ENCODE results near the gene TMEM217.

DNA sequence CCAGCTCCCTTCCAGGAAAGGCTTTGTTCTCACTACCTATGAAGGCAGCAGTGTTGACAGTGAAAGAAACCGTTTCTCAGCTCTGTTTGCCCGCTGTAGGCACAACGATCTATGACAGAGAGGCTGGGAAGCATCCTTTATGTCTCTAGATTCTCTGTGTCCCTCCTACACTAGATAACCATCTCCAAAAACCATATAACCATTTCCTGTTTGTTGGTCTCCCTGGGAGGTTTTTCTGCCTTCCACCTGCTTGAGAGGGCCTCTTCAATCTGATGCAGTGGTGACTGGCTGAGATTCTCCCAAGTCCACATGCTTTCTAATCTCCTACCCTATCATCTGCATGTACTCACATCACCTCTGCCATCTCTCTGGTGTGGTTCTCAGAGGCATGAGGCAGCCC lies 32.0 kb upstream of the TMEM217 start:
- TF ChIP-seq, protein P1, sequence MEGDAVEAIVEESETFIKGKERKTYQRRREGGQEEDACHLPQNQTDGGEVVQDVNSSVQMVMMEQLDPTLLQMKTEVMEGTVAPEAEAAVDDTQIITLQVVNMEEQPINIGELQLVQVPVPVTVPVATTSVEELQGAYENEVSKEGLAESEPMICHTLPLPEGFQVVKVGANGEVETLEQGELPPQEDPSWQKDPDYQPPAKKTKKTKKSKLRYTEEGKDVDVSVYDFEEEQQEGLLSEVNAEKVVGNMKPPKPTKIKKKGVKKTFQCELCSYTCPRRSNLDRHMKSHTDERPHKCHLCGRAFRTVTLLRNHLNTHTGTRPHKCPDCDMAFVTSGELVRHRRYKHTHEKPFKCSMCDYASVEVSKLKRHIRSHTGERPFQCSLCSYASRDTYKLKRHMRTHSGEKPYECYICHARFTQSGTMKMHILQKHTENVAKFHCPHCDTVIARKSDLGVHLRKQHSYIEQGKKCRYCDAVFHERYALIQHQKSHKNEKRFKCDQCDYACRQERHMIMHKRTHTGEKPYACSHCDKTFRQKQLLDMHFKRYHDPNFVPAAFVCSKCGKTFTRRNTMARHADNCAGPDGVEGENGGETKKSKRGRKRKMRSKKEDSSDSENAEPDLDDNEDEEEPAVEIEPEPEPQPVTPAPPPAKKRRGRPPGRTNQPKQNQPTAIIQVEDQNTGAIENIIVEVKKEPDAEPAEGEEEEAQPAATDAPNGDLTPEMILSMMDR (IDR thresholded peaks at IDR 0.05): no peak
- TF ChIP-seq POLR2A (IDR thresholded peaks at IDR 0.05): no peak

Data from esophagus squamous epithelium (tissue), 4 donors.